Measurements from ENCODE around the gene MRTFB.
A peak's percentile ranks its signal among the peaks of the same experiment; 100 is the strongest.

The MRTFB gene

GRCh38 chr16:14283786-14284185, 212.7 kb downstream of the MRTFB start:
- Mint-ChIP-seq H3K4me1 (peaks cover 14% of the 10 kb centered on the region), H3K9me3 (no peaks in the 10 kb centered on the region), H3K27me3 (no peaks in the 10 kb centered on the region), H3K4me3 (no peak overlapping the region), H3K27ac (no peak overlapping the region)
- ATAC-seq (no peak), DNase-seq (no peak)

GRCh38 chr16:14284371-14284770, 213.3 kb downstream of the MRTFB start:
- H3K4me1 Mint-ChIP-seq, result peaks cover 14% of the 10 kb centered on the region
- DNase-seq (no peak), ATAC-seq (no peak)
- no peak overlapping the region for H3K4me3 Mint-ChIP-seq
- no peaks in the 10 kb centered on the region for H3K27me3 Mint-ChIP-seq
- no peak overlapping the region for H3K27ac Mint-ChIP-seq
- peaks cover 4 to 6% of the 10 kb centered on the region in 2 donors for H3K9me3 Mint-ChIP-seq

- peaks cover 14% of the 10 kb centered on the region for H3K4me1 Mint-ChIP-seq
- DNase-seq (peak in 1 of 2 donors; percentile 74), ATAC-seq (peak; percentile 75)
- H3K27ac Mint-ChIP-seq, result peak overlapping the region in 1 of 2 donors; percentile 99
- peak overlapping the region; percentile 89 to 91 for H3K4me3 Mint-ChIP-seq
- H3K9me3 Mint-ChIP-seq, result peaks cover 5 to 12% of the 10 kb centered on the region in 2 donors
- no peaks in the 10 kb centered on the region for H3K27me3 Mint-ChIP-seq
Observed at GRCh38 chr16:14284930-14285512, 213.9 kb downstream of the MRTFB start.

GRCh38 chr16:14285513-14286367, 214.6 kb downstream of the MRTFB start:
- no peaks in the 10 kb centered on the region for H3K27me3 Mint-ChIP-seq
- H3K27ac Mint-ChIP-seq, result peak overlapping the region in 1 of 2 donors; percentile 99
- H3K4me1 Mint-ChIP-seq, result peaks cover 14% of the 10 kb centered on the region
- peaks cover 5 to 16% of the 10 kb centered on the region in 2 donors for H3K9me3 Mint-ChIP-seq
- DNase-seq (peak; percentile 94 to 98), ATAC-seq (peak; percentile 81)
- H3K4me3 Mint-ChIP-seq, result peak overlapping the region; percentile 89 to 91

GRCh38 chr16:14286368-14287230, 215.5 kb downstream of the MRTFB start:
- peak; percentile 34 to 36 for DNase-seq
- H3K27ac Mint-ChIP-seq, result peak overlapping the region; percentile 33 to 99

GRCh38 chr16:14289692-14290340, 218.7 kb downstream of the MRTFB start:
- H3K9me3 Mint-ChIP-seq, result peaks cover 5 to 16% of the 10 kb centered on the region in 2 donors
- no peak overlapping the region for H3K27ac Mint-ChIP-seq
- H3K4me3 Mint-ChIP-seq, result no peak overlapping the region

More at GRCh38 chr16:14286368-14287230, 215.5 kb downstream of the MRTFB start:
- Mint-ChIP-seq H3K4me1 (peaks cover 14% of the 10 kb centered on the region), H3K9me3 (peaks cover 5 to 16% of the 10 kb centered on the region in 2 donors), H3K27me3 (no peaks in the 10 kb centered on the region), H3K4me3 (peak overlapping the region; percentile 89 to 91)
- ATAC-seq, result peak; percentile 0

GRCh38 chr16:14291286-14291685, 220.2 kb downstream of the MRTFB start:
- no peak overlapping the region for H3K27ac Mint-ChIP-seq

More at GRCh38 chr16:14289692-14290340, 218.7 kb downstream of the MRTFB start:
- ATAC-seq, result no peak
- Mint-ChIP-seq H3K27me3 (no peaks in the 10 kb centered on the region), H3K4me1 (peaks cover 14% of the 10 kb centered on the region)
- DNase-seq, result peak; percentile 40 to 56

GRCh38 chr16:14292051-14292825, 221.1 kb downstream of the MRTFB start:
- ATAC-seq, result no peak
- H3K9me3 Mint-ChIP-seq, result peaks cover 5 to 16% of the 10 kb centered on the region in 2 donors
- no peaks in the 10 kb centered on the region for H3K27me3 Mint-ChIP-seq
- H3K4me3 Mint-ChIP-seq, result no peak overlapping the region
- no peak overlapping the region for H3K27ac Mint-ChIP-seq
- no peak for DNase-seq
- H3K4me1 Mint-ChIP-seq, result no peaks in the 10 kb centered on the region

More at GRCh38 chr16:14291286-14291685, 220.2 kb downstream of the MRTFB start:
- H3K4me1 Mint-ChIP-seq, result peaks cover 5% of the 10 kb centered on the region
- DNase-seq, result no peak
- ATAC-seq, result no peak
- peaks cover 5 to 16% of the 10 kb centered on the region in 2 donors for H3K9me3 Mint-ChIP-seq
- no peak overlapping the region for H3K4me3 Mint-ChIP-seq
- H3K27me3 Mint-ChIP-seq, result no peaks in the 10 kb centered on the region

GRCh38 chr16:14296663-14297062, 225.5 kb downstream of the MRTFB start:
- Mint-ChIP-seq H3K9me3 (no peaks in the 10 kb centered on the region), H3K4me3 (no peak overlapping the region), H3K4me1 (peaks cover 13% of the 10 kb centered on the region), H3K27ac (peak overlapping the region in 1 of 2 donors; percentile 72), H3K27me3 (peaks cover 10% of the 10 kb centered on the region)
- DNase-seq (no peak), ATAC-seq (no peak)

- Mint-ChIP-seq H3K9me3 (no peaks in the 10 kb centered on the region), H3K4me1 (peaks cover 21% of the 10 kb centered on the region)
Observed at GRCh38 chr16:14298374-14299122, 227.4 kb downstream of the MRTFB start.

GRCh38 chr16:14300705-14301168, 229.6 kb downstream of the MRTFB start:
- Mint-ChIP-seq H3K4me1 (peaks cover 24% of the 10 kb centered on the region), H3K4me3 (peak overlapping the region; percentile 87), H3K9me3 (no peaks in the 10 kb centered on the region), H3K27me3 (peaks cover 10% of the 10 kb centered on the region), H3K27ac (no peak overlapping the region)
- DNase-seq (peak; percentile 26 to 50), ATAC-seq (peak; percentile 77)

More at GRCh38 chr16:14298374-14299122, 227.4 kb downstream of the MRTFB start:
- no peak overlapping the region for H3K27ac Mint-ChIP-seq
- no peak overlapping the region for H3K4me3 Mint-ChIP-seq
- H3K27me3 Mint-ChIP-seq, result peaks cover 10% of the 10 kb centered on the region
- ATAC-seq (no peak), DNase-seq (no peak)

GRCh38 chr16:14301169-14302030, 230.3 kb downstream of the MRTFB start:
- peak; percentile 24 to 27 for DNase-seq
- no peak overlapping the region for H3K27ac Mint-ChIP-seq
- H3K9me3 Mint-ChIP-seq, result no peaks in the 10 kb centered on the region
- H3K4me1 Mint-ChIP-seq, result peaks cover 24% of the 10 kb centered on the region
- H3K4me3 Mint-ChIP-seq, result peak overlapping the region; percentile 87
- peaks cover 10% of the 10 kb centered on the region for H3K27me3 Mint-ChIP-seq
- peak; percentile 41 for ATAC-seq

- H3K27ac Mint-ChIP-seq, result peak overlapping the region in 1 of 2 donors; percentile 27
- H3K4me3 Mint-ChIP-seq, result peak overlapping the region; percentile 77 to 95
- ATAC-seq (peak; percentile 70), DNase-seq (peak in 1 of 2 donors; percentile 20)
- H3K27me3 Mint-ChIP-seq, result peaks cover 10% of the 10 kb centered on the region
- no peaks in the 10 kb centered on the region for H3K9me3 Mint-ChIP-seq
- H3K4me1 Mint-ChIP-seq, result peaks cover 29% of the 10 kb centered on the region
Observed at GRCh38 chr16:14302031-14302398, 230.9 kb downstream of the MRTFB start.

Data from stimulated activated naive CD8-positive, alpha-beta T cell treated with anti-CD3 and anti-CD28 coated beads, Interleukin-15, amount 100 ng/mL, for 72 hours (primary cell).